HCEC 1CT (cell line): Measurements from ENCODE around the gene CELA2B.
"Not testable (repeated sequence)": the region's sequence is repeated elsewhere in the genome, so short reads cannot be mapped to it uniquely, and the experiment has no call there.

Experiments
- DNase-seq: peaks from one replicate; pipeline ENCODE4 v3.0.0-alpha.2; 2017

CELA2B gene

GRCh38 chr1:15445390-15446122, 30.3 kb upstream of the CELA2B start:
- no peak for DNase-seq

GRCh38 chr1:15446212-15446611, 29.7 kb upstream of the CELA2B start:
- no peak for DNase-seq

GRCh38 chr1:15448877-15449462, 26.9 kb upstream of the CELA2B start:
- DNase-seq: no peak

- no peak for DNase-seq
Observed at GRCh38 chr1:15449567-15449966, 26.3 kb upstream of the CELA2B start.

GRCh38 chr1:15451014-15451722, 24.7 kb upstream of the CELA2B start:
- DNase-seq: no peak

GRCh38 chr1:15452216-15452615, 23.7 kb upstream of the CELA2B start:
- peak; percentile 41 for DNase-seq

- no peak for DNase-seq
Observed at GRCh38 chr1:15452866-15453571, 22.9 kb upstream of the CELA2B start.

GRCh38 chr1:15453734-15454133, 22.2 kb upstream of the CELA2B start:
- DNase-seq: no peak

- DNase-seq: peak; percentile 67
Observed at GRCh38 chr1:15454256-15454655, 21.6 kb upstream of the CELA2B start.

- DNase-seq: peak; percentile 17
Observed at GRCh38 chr1:15455522-15455921, 20.4 kb upstream of the CELA2B start.

GRCh38 chr1:15456313-15456954, 19.5 kb upstream of the CELA2B start, which contains the start of gene CELA2A:
Gene CELA2A (plus strand): TSS chr1:15456732. CDS start chr1:15456754, 22 bp downstream.
- DNase-seq: no peak

GRCh38 chr1:15457585-15457984, 18.3 kb upstream of the CELA2B start:
- no peak for DNase-seq

GRCh38 chr1:15458388-15458787, 17.5 kb upstream of the CELA2B start:
- DNase-seq: not testable (repeated sequence)

GRCh38 chr1:15459771-15460707, 15.9 kb upstream of the CELA2B start:
- DNase-seq: no peak

GRCh38 chr1:15460708-15461095, 15.2 kb upstream of the CELA2B start:
- no peak for DNase-seq

GRCh38 chr1:15463064-15463800, 12.7 kb upstream of the CELA2B start:
- DNase-seq: not testable (repeated sequence)

- DNase-seq: not testable (repeated sequence)
Observed at GRCh38 chr1:15463926-15464322, 12.0 kb upstream of the CELA2B start.

GRCh38 chr1:15465674-15466073, 10.2 kb upstream of the CELA2B start:
- no peak for DNase-seq

- DNase-seq: not testable (repeated sequence)
Observed at GRCh38 chr1:15466955-15467625, 8.8 kb upstream of the CELA2B start.

GRCh38 chr1:15468145-15468544, 7.8 kb upstream of the CELA2B start:
- DNase-seq: no peak
